ENCODE measurements around the gene DAGLA. TPM values are rescaled to one million over a fixed set of nuclear protein-coding genes. Genes with fewer than 3 reads are reported as not detected.

DAGLA gene
- total RNA-seq, 3 donors from 2014 or later, result 2.4 to 4.5 (median 3.3) TPM

GRCh38 chr11:61706452-61707400 is 26.5 kb downstream of the DAGLA start:
- intact Hi-C loops (cut with DNase I; ENCODE audit: low total_unique reads), result no loop called here
- no peaks in the 10 kb centered on the region for H3K36me3 ChIP-seq
- no peak overlapping the region for H3K27ac ChIP-seq
- H3K4me1 ChIP-seq, result no peaks in the 10 kb centered on the region
- no peaks in the 10 kb centered on the region for H3K9me3 ChIP-seq
- DNase-seq (ENCODE audit: low spot score in 2 of 2), result no peak
- H3K4me3 ChIP-seq, result no peak overlapping the region
- H3K27me3 ChIP-seq, result no peaks in the 10 kb centered on the region
- no peak for TF ChIP-seq CTCF (IDR thresholded peaks at IDR 0.05)
- TF ChIP-seq POLR2A (IDR thresholded peaks at IDR 0.05), result no peak
- no peak for TF ChIP-seq POLR2AphosphoS5 (IDR thresholded peaks at IDR 0.05)

- no peak for DNase-seq (ENCODE audit: low spot score in 2 of 2)
- no peaks in the 10 kb centered on the region for H3K27me3 ChIP-seq
- H3K27ac ChIP-seq, result no peak overlapping the region
- H3K4me3 ChIP-seq, result no peak overlapping the region
- no peaks in the 10 kb centered on the region for H3K9me3 ChIP-seq
- H3K36me3 ChIP-seq, result no peaks in the 10 kb centered on the region
- no peak for TF ChIP-seq POLR2AphosphoS5 (IDR thresholded peaks at IDR 0.05)
- no peak for TF ChIP-seq CTCF (IDR thresholded peaks at IDR 0.05)
- no peak for TF ChIP-seq POLR2A (IDR thresholded peaks at IDR 0.05)
- no peaks in the 10 kb centered on the region for H3K4me1 ChIP-seq
- intact Hi-C loops (cut with DNase I; ENCODE audit: low total_unique reads), result no loop called here
Observed at GRCh38 chr11:61707574-61707973, 27.4 kb downstream of the DAGLA start.

GRCh38 chr11:61709110-61709509 is 28.9 kb downstream of the DAGLA start:
- H3K4me1 ChIP-seq, result no peaks in the 10 kb centered on the region
- no peak for DNase-seq (ENCODE audit: low spot score in 2 of 2)
- no peaks in the 10 kb centered on the region for H3K9me3 ChIP-seq
- H3K4me3 ChIP-seq, result no peak overlapping the region
- TF ChIP-seq CTCF (IDR thresholded peaks at IDR 0.05), result no peak
- no peak for TF ChIP-seq POLR2AphosphoS5 (IDR thresholded peaks at IDR 0.05)
- TF ChIP-seq POLR2A (IDR thresholded peaks at IDR 0.05), result no peak
- H3K27me3 ChIP-seq, result no peaks in the 10 kb centered on the region
- intact Hi-C loops (cut with DNase I; ENCODE audit: low total_unique reads), result no loop called here
- no peak overlapping the region for H3K27ac ChIP-seq
- no peaks in the 10 kb centered on the region for H3K36me3 ChIP-seq

DNA sequence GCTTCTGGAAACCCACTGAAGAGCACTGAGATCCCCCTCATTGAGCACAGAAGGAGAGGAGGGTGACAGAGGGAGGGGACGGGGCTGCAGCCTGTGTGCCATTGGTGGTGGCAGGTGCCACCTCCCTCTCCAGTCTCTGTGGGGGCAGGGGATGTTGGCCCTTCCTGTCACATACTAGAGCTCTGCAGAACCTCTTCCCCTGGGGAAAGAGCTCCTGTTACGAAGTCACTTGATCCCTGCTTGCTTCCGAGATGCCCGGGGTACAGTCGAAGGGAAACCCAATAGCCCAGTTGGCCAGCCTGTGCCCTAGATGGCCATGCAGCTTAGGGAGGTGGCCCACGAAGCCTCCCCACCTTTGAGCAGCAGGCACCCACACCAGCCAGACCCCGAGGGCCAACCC is 29.4 kb downstream of the DAGLA start:
- Histone ChIP-seq H3K9me3 (no peaks in the 10 kb centered on the region), H3K36me3 (no peaks in the 10 kb centered on the region), H3K4me1 (no peaks in the 10 kb centered on the region), H3K4me3 (no peak overlapping the region), H3K27ac (no peak overlapping the region), H3K27me3 (no peaks in the 10 kb centered on the region)
- TF ChIP-seq CTCF (IDR thresholded peaks at IDR 0.05) (no peak), POLR2A (IDR thresholded peaks at IDR 0.05) (no peak), POLR2AphosphoS5 (IDR thresholded peaks at IDR 0.05) (no peak)
- intact Hi-C loops (cut with DNase I; ENCODE audit: low total_unique reads), result no loop called here
- DNase-seq (ENCODE audit: low spot score in 2 of 2), result no peak

DNA sequence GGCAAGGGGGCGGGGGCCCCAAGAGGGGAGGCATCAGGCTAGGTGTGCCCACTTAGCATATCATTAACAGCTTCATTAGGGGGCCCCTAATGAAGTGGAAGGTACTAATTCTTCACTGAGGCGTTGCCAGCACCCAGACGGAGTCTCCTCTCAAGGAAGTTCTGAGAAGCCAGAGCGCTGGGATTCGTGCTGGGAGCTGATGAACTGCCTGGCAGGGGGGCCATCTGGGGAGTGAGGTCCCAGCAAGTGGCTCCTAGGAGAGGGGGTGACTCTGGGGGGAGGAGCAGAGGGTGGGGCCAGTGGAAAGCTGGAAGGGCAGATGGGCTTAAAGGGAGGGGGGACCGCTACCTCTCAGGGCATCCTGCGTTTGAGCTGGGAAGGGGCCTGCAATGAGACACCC is 29.8 kb downstream of the DAGLA start:
- Histone ChIP-seq H3K4me3 (no peak overlapping the region), H3K27me3 (no peaks in the 10 kb centered on the region), H3K9me3 (no peaks in the 10 kb centered on the region), H3K27ac (no peak overlapping the region), H3K36me3 (no peaks in the 10 kb centered on the region), H3K4me1 (no peaks in the 10 kb centered on the region)
- no peak for TF ChIP-seq POLR2AphosphoS5 (IDR thresholded peaks at IDR 0.05)
- TF ChIP-seq CTCF (IDR thresholded peaks at IDR 0.05), result no peak
- TF ChIP-seq POLR2A (IDR thresholded peaks at IDR 0.05), result no peak
- no peak for DNase-seq (ENCODE audit: low spot score in 2 of 2)
- intact Hi-C loops (cut with DNase I; ENCODE audit: low total_unique reads), result no loop called here
